Calu3 (cell line): ENCODE measurements around the gene CAV2. TPM values are rescaled to one million over a fixed set of nuclear protein-coding genes. Genes with fewer than 3 reads are reported as not detected.

ENCODE experiments used
- BruUV-seq: library from RNA; stranded (reverse); fragments of 400-500 nt; replicated peaks from 2 replicates; lab custom pipeline; 2021; lab: Mats Ljungman, UMichigan
- CTCF ChIA-PET: fragments of 300-600 bp; sonication (Branson Sonifier 250); formaldehyde crosslinking; loops from one replicate; lab custom pipeline; 2022; ENCODE audit warnings: antibody characterized with exemption; lab: Charles Lee
- DNase-seq: peaks from one replicate; pipeline ENCODE4 v3.0.0; 2022
- H3K27ac Mint-ChIP-seq: one replicate; pipeline ENCODE4 v1.8.0; 2022; ENCODE audit warnings: mixed read lengths; ENCODE audit not compliant: unreplicated experiment
- H3K27me3 Mint-ChIP-seq: one replicate; pipeline ENCODE4 v1.8.0; 2022; ENCODE audit warnings: mixed read lengths; ENCODE audit not compliant: unreplicated experiment
- H3K36me3 Mint-ChIP-seq: one replicate; pipeline ENCODE4 v1.8.0; 2022; ENCODE audit warnings: mild to moderate bottlenecking, moderate library complexity, mixed read lengths; ENCODE audit not compliant: insufficient read depth, unreplicated experiment
- H3K4me1 Mint-ChIP-seq: one replicate; pipeline ENCODE4 v1.8.0; 2022; ENCODE audit warnings: mild to moderate bottlenecking, low read depth, mixed read lengths; ENCODE audit not compliant: unreplicated experiment
- H3K4me3 Mint-ChIP-seq: one replicate; pipeline ENCODE4 v1.8.0; 2022; ENCODE audit warnings: mild to moderate bottlenecking, low read depth, moderate library complexity, mixed read lengths; ENCODE audit not compliant: unreplicated experiment
- H3K9me3 Mint-ChIP-seq: one replicate; pipeline ENCODE4 v1.8.0; 2022; ENCODE audit warnings: low read depth, mixed read lengths; ENCODE audit not compliant: unreplicated experiment
- intact Hi-C: fragments of 100-400 bp; cut with micrococcal nuclease; formaldehyde crosslinking; loops from one replicate; pipeline ENCODE4 v1.10.0; 2022; ENCODE audit not compliant: unreplicated experiment
- total RNA-seq: library from RNA; stranded (reverse); gene quantifications from 2 replicates; pipeline ENCODE4 v1.2.3, GENCODE V29; 2022
- TF ChIP-seq, protein P1 (sequence below): fragments of 200-600 bp; IDR thresholded peaks from one replicate; pipeline ENCODE4 v1.8.0; 2022; ENCODE audit warnings: antibody characterized with exemption; ENCODE audit not compliant: unreplicated experiment

Gene CAV2
- total RNA-seq, 1 experiment from 2014 or later: 76.4 TPM

GRCh38 chr7:116538138-116538537 is 38.6 kb downstream of the CAV2 start:
- BruUV-seq: no TSS peak
- DNase-seq: no peak
- TF ChIP-seq, protein P1, sequence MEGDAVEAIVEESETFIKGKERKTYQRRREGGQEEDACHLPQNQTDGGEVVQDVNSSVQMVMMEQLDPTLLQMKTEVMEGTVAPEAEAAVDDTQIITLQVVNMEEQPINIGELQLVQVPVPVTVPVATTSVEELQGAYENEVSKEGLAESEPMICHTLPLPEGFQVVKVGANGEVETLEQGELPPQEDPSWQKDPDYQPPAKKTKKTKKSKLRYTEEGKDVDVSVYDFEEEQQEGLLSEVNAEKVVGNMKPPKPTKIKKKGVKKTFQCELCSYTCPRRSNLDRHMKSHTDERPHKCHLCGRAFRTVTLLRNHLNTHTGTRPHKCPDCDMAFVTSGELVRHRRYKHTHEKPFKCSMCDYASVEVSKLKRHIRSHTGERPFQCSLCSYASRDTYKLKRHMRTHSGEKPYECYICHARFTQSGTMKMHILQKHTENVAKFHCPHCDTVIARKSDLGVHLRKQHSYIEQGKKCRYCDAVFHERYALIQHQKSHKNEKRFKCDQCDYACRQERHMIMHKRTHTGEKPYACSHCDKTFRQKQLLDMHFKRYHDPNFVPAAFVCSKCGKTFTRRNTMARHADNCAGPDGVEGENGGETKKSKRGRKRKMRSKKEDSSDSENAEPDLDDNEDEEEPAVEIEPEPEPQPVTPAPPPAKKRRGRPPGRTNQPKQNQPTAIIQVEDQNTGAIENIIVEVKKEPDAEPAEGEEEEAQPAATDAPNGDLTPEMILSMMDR: no peak
- H3K36me3 Mint-ChIP-seq: no peaks in the 10 kb centered on the region
- H3K27me3 Mint-ChIP-seq: no peaks in the 10 kb centered on the region
- no peak overlapping the region for H3K27ac Mint-ChIP-seq
- H3K4me1 Mint-ChIP-seq: peaks cover 13% of the 10 kb centered on the region
- no peak overlapping the region for H3K4me3 Mint-ChIP-seq
- intact Hi-C loops: no loop called here
- H3K9me3 Mint-ChIP-seq: peaks cover 2% of the 10 kb centered on the region
- CTCF ChIA-PET: no interaction called here

DNA sequence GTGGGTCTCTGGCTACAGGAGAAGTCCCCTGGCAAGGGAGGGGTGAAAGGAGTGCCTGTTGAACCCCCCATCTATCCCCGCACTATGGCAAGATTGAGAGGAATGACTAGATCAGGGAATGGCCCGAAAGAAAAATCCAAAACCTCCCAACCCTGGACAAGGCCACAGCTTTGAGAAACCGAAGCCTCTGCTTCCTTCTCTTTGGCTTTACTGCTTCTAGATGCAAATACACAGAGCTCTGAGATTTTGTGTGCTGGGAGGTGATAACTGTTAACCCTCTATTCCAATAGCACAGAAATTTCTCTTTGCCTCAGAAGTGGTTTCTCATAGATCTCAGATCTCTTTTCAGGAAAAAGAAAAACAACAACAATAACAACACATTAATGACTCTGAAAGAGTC is 40.3 kb downstream of the CAV2 start:
- DNase-seq: no peak
- Mint-ChIP-seq H3K9me3 (peaks cover 2% of the 10 kb centered on the region), H3K4me3 (no peak overlapping the region), H3K27me3 (no peaks in the 10 kb centered on the region), H3K27ac (no peak overlapping the region), H3K4me1 (peaks cover 13% of the 10 kb centered on the region), H3K36me3 (no peaks in the 10 kb centered on the region)
- CTCF ChIA-PET: no interaction called here
- intact Hi-C loops: no loop called here
- no TSS peak for BruUV-seq
- TF ChIP-seq, protein P1: no peak

GRCh38 chr7:116540743-116541142 is 41.2 kb downstream of the CAV2 start:
- H3K36me3 Mint-ChIP-seq: no peaks in the 10 kb centered on the region
- H3K27ac Mint-ChIP-seq: peak overlapping the region; percentile 8
- peaks cover 13% of the 10 kb centered on the region for H3K4me1 Mint-ChIP-seq
- no TSS peak for BruUV-seq
- CTCF ChIA-PET: no interaction called here
- no peak overlapping the region for H3K4me3 Mint-ChIP-seq
- H3K9me3 Mint-ChIP-seq: peaks cover 2% of the 10 kb centered on the region
- DNase-seq: no peak
- TF ChIP-seq, protein P1: no peak
- intact Hi-C loops: no loop called here
- no peaks in the 10 kb centered on the region for H3K27me3 Mint-ChIP-seq

DNA sequence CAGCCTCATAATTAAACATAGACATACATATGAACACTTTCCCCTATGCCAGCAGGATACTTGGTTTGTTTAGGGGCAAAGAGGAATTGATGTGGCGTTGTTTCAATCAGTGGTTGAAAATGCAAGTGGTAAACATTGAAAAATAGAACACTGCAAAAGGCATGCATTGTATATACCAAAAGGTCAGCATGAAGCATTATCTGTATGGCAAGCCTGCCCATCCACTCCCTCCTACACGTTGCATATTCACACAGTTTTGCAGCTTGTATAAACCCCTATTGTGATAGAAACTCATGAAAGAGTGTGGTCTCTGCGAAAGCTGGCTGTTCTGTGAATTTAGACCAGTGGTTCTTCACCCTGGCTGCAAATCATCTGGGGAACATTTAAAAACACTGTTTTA is 42.4 kb downstream of the CAV2 start:
- H3K27me3 Mint-ChIP-seq: no peaks in the 10 kb centered on the region
- TF ChIP-seq, protein P1: no peak
- H3K9me3 Mint-ChIP-seq: peaks cover 2% of the 10 kb centered on the region
- intact Hi-C loops: no loop called here
- no peak overlapping the region for H3K4me3 Mint-ChIP-seq
- no peak for DNase-seq
- peaks cover 13% of the 10 kb centered on the region for H3K4me1 Mint-ChIP-seq
- no TSS peak for BruUV-seq
- H3K27ac Mint-ChIP-seq: no peak overlapping the region
- no peaks in the 10 kb centered on the region for H3K36me3 Mint-ChIP-seq
- CTCF ChIA-PET: no interaction called here
